Stimulated activated CD4-positive, alpha-beta T cell treated with anti-CD3 and anti-CD28 coated beads, Interleukin-4, amount 100 ng/mL, for 48 hours (primary cell): Measurements from ENCODE around the gene ITIH3.

ENCODE experiments used
- DNase-seq, 2 donors: peaks; one replicate each; pipeline ENCODE4 v3.0.0-alpha.2; 2020; ENCODE audit warnings: low read depth in 2 of 2

The ITIH3 gene

DNA sequence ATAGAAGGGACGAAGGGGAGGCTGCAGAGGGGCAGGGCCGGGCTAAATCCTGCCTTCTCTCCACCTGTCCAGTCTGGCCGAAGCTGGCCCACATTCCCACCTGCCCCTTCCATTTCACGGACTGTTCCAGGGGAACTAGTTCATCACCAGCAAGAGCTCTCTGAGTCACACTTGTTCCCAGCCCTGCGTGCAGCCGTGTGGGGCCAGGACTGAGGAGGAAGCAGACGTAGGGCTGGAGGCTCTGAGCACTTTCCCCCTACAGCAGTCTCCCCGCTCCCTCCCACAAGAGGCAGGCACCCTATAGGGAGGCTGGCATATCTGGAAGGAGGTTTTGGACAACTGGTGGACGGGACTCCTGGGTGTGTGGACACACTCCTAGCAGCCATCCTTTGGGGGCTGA lies 32.8 kb downstream of the ITIH3 start:
- DNase-seq = no peak

DNA sequence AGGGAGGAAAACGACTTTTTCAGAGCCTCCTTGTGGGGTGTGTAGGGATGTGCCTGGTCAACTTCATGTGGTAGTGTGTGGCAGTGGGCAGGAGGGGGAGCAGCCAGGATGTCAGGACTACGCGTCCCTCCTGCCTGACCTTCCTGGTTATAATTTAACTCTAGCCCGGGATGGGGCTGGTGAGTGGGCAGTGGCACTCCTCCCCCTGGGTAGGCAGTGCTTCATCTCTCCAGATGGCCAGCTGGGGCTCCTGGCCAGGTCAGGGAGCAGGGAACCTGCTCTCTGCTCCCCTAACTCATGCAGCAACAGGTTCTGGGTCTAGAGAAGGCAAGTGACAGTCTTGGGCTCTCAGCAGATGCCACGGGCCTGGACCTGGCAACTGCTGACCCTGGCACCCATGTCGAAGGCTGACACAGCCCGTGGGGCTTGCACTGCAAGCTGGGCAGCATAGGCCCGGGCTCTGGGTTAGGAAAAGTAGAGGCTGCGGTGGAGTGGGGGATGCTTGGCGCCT lies 33.3 kb downstream of the ITIH3 start:
- no peak for DNase-seq

DNA sequence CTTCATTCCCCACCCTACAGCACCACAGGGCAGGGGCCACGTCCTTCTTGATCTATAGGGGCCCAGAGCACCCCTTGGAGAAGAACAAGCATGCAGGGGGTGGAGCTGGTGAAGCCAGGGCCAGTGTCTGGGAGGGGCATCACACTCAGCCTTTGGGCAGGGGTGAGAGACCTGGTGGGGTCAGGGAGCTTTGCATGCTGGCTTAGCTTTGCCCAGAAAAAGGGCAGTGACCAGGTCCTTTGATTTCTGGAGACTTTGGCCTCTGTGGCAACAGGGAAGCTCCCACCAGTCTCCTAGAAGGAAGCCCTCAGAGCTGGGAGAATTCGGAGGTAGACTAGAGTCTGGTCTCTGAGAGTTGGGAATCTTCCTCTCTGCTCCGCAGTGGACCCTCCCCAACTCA lies 34.9 kb downstream of the ITIH3 start:
- DNase-seq = no peak

DNA sequence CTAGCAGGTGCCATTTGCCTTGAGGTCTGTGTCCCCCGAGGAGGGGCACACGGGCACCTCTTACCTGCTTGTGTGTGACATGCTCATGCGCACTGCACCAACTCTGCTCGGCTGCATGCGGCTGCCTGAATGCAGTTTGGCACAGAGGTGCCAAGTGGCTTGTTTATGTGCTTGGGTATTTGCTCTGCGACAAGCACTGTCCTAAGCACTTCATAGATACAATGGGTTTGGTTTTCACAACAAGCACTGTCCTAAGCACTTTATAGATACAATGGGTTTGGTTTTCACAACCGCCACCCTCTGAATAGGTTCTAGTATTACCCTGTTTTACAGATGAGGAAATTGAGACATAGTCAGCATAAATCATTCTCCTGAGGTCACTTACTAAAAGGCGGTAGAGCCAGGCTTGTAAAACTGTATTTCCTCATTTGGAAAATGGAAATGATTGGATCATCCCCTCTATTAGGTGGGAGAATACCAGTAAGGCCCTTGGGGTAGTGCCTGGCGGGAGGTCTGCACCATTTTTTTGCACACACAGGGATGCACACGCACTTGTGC lies 35.4 kb downstream of the ITIH3 start:
- DNase-seq = no peak

DNA sequence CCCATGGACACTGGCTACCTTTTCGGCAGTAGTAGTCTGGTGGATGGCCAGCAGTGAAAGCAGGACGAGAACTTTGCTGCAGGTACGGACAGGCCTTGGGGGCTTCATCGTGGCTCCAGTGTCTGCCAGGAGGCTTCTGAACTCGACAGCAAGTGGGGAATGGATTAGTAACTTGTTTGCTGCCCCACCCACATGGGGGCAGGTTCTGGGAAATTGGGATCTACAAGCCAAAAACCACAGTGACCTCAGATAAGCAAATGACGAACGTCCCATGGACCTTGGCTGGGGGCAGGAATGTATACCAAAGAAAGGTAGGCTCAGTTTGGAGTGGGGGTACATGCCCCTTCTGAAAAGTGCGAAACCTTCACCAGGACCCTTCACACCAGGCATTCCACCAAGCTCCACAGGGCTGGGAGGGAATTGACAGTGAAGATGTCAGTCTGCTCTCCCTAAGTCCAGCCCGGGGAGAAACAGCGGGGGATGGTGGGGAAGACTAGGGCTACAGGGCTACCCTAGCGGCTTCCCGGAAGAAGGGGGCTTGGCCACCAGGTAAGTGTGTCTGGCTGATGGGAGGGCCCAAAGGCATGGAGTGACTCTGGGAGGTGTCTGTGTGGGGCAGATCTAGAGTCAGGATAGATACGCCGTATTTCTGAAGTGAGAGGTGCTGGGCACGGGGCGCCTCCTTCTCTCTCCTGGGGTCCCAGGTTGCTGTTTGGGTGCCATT lies 36.1 kb downstream of the ITIH3 start, which contains the start of gene ITIH4:
TSS of gene ITIH4 (minus strand) at position 138 of the 724 bp plus-strand sequence. CDS start at position 108, 30 bp downstream.
- no peak for DNase-seq

DNA sequence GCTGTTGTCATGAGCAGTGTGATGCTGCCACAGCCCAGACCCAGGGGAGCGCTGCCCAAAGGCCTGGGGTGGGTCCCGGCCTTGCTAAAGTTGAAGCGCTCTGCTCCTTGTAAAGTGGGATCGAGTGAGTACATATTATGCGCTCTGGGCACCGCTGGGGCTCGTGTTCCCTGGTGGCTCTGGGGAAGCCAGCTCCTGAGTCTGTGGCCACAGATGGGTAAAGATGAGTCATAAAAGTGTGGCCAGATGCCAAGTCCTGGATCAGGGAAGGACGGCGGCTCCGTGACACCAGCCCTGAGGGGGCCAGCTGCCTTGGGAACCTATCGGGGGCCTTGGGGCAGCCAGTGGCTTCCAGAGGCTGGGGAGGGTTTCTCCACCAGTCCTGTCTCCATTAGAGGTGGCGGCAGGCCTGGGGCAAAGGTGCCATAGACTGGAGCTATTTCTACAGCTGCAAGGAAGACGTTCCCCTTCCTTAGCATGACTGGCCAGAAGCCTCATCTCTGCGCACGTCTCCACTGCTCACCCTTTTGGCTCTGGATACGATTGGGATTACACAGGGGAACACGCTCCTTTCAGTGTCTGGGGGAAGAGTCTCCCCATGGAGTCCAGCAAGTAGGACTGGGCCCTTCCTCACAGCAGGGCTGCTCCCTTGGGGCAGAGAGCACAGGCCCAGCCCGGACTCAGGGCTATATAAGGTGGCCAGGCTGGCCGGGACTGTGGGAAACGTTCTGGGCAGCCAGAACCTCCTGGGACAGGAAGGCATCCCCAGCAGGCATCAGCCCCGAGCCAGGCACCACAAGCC lies 37.1 kb downstream of the ITIH3 start:
- DNase-seq = no peak

DNA sequence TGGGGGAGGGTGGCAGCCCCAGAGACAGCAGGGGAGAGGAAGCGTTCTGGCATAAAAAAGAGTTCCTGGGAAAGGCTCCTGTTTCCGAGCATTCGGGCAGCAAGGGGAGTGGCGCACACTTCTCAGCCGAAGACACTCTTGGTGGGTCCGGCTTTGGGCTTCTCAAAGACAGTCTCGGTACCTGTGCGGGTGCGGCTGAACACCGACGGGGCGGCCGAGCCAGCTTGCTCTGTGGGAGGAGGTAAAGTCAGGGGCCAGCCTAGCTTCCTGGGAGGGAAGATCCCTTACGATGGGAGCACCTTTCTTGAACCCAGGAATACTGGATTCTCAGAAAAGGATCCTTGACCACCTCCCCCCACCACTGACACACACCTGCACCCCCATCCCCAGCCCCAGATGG lies 38.6 kb downstream of the ITIH3 start:
- no peak for DNase-seq

DNA sequence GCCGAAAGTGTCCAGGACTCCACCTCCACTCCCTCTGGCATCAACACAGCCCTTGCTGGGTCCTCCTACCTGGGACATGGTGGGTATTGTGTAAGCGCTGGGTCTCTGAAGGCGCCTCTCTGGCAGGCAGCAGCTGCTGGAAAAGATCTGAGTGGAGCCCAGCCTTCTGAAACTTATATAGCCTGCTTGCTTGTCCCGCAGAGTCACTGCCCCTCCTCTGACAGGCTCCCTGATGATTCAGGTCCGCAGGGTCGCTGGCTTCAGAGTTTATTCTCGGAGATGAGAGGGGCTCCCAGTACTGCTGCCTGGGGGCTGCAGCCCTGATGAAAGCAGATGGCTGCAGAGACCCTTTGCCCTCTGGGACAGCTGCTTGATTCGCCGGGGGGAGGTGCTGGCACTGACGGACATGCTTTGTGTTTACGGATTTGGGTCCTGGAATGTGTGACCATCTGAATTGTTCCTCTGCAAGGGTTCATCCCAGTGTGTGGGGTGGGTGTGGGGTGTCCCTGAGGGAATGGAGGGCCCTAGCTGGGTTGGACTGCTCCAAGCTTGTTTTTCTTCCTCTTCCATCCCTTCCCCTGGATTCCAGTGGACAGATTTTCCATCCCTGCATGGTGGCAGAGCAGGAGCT lies 40.4 kb downstream of the ITIH3 start, which contains the start of gene MUSTN1:
TSS of gene MUSTN1 (minus strand) at position 149 of the 631 bp plus-strand sequence. CDS start at position 78, 71 bp downstream.
- no peak for DNase-seq

DNA sequence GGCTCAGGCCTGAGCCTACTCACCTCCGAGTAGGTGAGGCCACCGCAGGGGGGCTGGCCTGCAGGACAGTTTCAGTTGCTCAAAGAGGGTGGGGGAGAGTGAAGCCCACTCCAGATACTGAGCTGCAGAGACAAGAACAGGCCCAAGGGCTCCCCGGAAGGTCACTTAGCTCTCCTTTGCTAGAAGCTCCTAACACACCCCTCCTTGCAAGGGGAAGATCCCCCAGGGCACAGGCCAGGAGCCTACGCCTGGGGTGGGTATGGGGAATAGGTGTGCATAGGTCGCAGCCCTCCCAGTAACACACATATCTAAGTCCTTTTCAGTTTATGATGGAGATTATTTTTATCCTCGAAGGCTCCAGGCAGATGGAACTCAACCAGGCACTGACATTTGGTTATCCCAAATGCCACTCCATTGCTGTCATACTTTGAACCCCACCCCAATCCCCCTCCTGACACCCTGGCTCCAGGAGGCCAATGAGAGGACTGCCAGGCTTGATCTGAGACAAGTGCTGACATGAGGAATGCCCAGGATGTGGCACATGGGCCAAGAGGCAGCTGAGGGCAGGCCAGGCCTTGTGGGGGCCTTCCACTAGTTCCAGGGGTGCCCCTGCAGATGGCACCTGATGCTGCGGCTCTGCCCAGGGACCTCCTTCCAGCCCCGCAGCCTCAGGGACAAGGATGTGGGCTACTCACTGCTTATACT lies 41.3 kb downstream of the ITIH3 start:
- DNase-seq = no peak

DNA sequence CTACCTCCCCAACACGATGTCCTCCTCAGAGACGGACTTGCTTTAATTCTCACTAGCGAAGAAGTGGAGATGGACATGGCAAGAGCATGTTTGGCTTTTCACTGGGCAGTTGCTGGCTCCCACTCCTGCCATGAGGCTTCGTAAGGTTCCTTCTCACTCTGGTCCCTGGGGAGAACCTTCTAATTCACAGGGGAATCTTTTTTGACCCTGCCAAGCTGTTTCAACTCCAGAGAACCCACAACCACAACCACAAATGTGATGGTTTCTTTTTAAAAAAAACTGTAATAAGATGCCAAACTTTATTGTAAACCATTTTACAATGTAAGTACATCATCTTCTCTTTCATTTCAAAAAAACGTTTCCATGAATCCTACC lies 41.9 kb downstream of the ITIH3 start:
- no peak for DNase-seq

DNA sequence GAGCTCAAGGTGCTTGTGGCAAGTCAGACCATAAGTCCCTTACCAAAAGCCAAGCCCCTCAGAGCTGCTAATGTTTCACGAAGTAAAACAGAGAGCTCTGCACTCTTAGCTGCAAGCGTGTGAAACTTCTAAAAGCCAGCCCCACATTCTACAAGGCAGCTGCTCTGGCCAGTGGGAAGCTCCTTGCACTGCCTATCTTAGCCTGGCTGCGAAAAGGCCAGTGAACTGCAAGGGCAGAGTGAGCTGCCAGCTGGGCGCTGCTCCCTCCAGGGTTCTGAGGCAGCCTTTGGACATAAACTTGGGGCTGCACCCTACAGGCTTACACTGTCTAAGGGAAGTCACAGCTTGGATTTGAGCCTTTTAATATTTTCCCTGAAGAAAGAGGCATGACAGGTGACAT lies 42.4 kb downstream of the ITIH3 start:
- no peak for DNase-seq

DNA sequence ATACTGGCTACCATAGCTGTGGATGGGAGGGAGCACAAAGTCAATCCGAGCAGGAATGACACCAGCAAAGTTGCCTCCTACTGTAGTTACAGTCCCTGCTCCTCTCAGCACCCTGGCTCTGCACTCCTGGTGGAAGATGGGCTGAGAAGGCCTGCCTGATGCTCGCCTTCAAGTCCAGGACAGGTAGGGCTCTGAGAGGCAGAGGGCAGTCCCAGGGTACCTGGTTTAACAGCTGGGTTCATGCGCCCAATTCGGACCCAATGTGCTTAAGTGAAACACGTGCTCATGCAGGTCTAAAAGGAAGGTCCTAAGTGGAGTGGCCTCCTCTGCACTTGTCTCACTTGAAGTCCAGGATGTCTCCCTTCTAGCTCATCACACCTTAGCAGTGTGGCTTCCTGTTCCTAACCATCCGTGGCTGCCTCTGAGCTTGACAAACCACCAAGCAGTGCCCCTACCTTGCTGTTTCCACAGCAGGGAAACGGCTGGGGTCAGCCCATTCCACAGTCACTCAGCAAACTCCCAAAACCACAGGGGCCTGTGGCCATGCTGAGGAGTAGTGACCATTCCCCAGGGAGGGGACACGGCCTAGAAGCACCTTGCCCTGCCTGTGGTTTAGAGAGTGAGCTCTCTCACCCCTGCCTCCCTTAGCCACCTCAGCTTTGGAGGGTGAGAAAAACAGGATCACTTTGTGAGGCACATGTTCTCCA lies 44.1 kb downstream of the ITIH3 start:
- DNase-seq = no peak

DNA sequence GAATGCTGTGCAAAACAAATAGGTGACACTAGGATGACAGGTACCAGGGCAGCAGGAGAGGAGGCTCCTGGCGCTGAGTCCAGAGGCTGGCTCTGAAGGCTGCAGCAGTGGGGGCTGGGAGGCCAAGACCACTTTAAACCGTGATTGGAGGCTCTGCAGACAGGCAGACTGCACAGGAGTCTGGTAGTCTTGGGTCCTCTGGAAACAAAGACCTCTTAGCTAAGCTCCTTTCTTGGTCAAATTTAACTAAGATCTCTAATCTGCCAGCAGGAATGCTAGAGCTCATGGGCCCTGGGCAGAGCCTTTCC lies 44.6 kb downstream of the ITIH3 start:
- DNase-seq = no peak

DNA sequence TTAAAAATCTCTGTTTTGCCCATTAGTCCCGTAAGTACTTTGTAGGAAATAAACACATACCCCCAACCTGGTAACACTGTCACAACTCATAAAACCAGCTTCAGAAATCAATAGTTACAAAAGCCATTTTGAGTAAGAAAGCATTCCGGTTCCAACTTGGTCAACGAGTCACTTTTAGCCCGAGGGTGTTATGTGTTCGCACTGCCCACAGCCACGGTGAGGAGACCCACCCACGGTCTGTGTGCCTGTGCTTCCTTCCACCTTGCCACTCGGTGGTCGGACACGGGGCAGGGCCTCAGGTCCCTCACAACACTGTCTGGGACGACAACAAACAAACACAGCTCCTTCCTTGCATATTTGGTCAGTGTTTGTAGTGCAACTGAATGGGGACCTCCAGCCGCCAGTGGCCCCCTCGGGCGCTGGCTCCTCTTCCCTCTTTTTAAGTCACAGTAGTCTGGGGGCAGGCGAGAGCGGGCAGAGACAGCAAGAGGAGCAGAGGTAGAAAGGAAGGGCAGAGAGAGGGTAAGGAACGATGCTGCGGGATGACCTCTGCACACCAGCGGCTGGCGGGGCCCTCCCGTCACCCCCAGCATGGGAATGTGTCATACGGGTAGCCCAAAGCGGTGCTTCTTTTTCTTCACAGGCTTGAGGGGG lies 45.4 kb downstream of the ITIH3 start:
- DNase-seq = no peak

DNA sequence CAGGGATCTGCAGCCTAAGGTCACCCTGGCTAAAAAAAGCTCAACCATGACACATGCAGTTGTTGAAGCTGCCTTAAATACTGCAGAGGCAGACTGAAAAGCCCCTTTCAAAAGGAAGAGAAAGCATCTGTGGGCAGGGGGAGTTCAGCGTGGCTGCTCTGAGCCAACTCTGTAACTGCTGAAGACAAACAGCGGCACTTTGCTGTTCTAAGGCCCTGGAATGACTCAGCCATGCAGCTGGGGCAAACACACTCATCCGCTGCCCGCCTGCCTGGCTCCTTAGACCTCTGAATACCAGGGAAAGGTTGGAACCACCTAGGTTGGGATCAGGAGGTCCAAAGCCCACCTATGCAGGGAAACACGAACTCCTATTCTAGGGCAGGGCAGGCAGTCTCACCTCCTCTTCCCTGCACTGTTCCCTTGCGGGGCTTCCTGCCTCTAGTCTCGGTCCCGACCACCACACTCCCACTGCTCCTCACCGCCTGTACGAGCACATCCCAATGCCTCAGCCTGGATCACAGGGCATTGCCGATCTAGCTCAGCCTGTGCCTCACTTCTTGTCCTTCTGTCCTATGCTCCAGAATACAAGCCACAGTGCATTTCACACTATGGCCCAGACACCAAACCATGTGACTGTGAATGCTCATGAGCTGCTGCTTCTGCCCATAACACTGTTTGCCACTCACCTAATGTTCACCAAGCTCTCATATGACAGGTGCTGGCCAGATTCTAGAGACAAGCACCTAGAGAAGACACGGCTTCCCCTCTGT lies 46.8 kb downstream of the ITIH3 start:
- DNase-seq = no peak

DNA sequence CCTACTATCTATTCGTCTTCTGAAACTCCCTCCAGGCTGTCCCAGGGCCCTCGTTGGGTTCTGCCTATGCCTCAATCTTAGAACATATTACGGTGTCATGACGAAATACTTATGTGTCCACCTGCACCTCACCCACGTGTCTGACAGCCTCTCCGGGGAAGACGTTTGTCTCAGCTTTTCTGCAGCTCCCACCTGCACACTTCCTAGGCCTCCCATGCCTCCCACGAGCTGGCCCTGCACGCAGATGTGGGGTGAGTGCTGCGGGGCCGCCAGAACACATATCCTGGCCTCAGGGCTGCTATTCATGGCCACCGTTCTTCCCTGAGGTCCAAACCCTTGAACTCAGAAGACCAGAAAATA lies 47.4 kb downstream of the ITIH3 start:
- no peak for DNase-seq

DNA sequence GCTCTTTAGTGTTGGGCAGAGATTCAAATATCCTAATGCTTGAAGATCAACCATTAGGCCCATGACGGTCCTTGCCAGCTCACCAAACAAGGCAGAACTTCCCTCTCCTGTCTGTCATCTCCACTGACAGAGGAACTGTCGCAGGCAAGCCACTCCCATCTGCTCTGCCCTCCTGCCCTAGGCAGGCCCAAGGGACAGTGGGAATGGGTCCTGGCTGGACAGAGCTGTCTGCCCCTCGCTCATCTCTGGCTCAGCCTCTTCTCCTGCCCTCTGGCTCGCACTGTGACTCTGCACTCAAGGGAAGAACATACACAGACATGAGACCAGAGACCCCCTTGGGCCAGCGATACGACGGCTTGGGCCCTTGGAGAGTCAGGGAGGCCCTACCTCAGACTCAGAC lies 47.8 kb downstream of the ITIH3 start:
- no peak for DNase-seq

DNA sequence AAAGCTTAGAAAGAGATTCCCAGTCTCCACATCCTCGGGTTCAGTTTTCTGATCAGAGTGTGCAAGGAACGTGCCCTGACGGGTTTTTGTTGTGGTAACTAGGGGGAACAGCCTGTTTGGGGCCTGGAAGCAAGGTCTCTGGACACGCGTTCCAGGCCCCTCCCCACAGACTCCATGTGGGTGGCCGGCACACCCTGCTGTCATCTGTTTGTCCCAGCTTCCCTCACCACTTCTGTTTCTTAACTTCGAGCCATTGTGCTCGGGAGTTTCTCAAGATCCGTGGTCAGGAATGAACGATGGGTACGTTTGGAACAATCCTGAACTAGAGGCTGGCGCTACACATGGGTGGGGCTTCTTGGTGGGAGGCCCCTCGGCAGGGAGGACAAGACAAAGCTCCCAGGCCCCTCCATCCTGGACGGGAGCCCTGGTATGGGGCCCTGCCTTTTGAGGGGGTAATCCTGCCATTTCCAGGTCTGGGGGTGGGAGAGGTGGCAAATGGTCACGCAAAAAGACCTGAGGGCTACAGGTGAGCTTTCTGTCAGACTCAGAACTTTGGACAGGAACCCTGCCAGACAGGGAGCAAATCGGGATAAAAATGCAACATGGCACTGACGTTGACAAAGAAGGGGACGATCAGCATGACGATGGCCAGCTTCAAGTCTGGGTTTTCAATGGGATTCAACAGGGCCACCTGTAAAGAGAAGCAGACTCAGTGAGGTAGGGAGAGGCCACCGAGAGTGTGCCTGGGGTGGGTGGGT lies 48.7 kb downstream of the ITIH3 start:
- DNase-seq = no peak

DNA sequence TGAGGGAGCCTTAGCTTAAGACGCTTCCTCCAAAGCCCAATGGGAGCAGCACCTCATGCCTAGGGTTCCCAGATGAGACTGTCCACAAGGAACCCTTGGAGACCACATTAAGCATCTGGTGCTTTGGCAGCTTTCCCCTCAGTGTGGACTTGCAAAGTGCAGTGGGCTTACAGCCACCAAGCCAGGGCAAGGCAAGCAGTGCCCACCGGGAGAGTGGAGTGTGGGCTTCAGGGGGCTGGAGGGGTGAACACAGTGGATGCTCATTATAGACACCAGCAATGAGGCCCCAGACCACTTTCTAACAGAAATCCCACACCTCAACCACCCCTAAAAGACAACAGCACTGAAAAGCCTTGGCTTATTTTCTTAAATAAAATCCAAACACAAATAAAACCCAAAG lies 49.3 kb downstream of the ITIH3 start:
- DNase-seq = no peak
